GM23338 (cell line): Measurements from ENCODE around the gene PDGFC. TPM values are rescaled to one million over a fixed set of nuclear protein-coding genes. Genes with fewer than 3 reads are reported as not detected.

Experiments
- ATAC-seq: fragments of 200-7000 bp; cut with Tn5 transposase; 3 replicates; pipeline ENCODE4 v1.9.1; 2020
- DNase-seq: peaks from one replicate; pipeline ENCODE4 v3.0.0-alpha.2; 2015; ENCODE audit warnings: low spot score
- H2AFZ ChIP-seq: fragments of 200-600 bp; sonication (generic); 2 replicates; pipeline ENCODE4 v1.8.0; 2016; ENCODE audit warnings: antibody characterized with exemption, mild to moderate bottlenecking, moderate library complexity
- H3F3A ChIP-seq: fragments of 200-600 bp; sonication (generic); replicated peaks from 2 replicates; pipeline ENCODE4 v1.8.0; 2017; ENCODE audit warnings: antibody characterized with exemption, mixed run types, low read depth
- H3K27ac ChIP-seq: fragments of 200-600 bp; sonication (generic); 2 replicates; pipeline ENCODE4 v1.6.1; 2016; ENCODE audit warnings: low read depth
- H3K27me3 ChIP-seq: fragments of 200-600 bp; sonication (generic); 2 replicates; pipeline ENCODE4 v1.8.0; 2016; ENCODE audit warnings: mild to moderate bottlenecking, mixed run types, moderate library complexity; ENCODE audit not compliant: insufficient read depth
- H3K36me3 ChIP-seq: fragments of 200-600 bp; sonication (generic); 2 replicates; pipeline ENCODE4 v1.8.0; 2016; ENCODE audit warnings: mild to moderate bottlenecking; ENCODE audit not compliant: insufficient read depth
- H3K4me1 ChIP-seq: fragments of 200-600 bp; sonication (generic); 2 replicates; pipeline ENCODE4 v1.8.0; 2016; ENCODE audit warnings: mild to moderate bottlenecking, moderate library complexity; ENCODE audit not compliant: insufficient read depth
- H3K4me2 ChIP-seq: fragments of 200-600 bp; sonication (generic); 2 replicates; pipeline ENCODE4 v1.7.1; 2017; ENCODE audit warnings: mixed run types
- H3K4me3 ChIP-seq: fragments of 200-600 bp; sonication (generic); 2 replicates; pipeline ENCODE4 v1.6.1; 2016; ENCODE audit warnings: mixed run types
- H3K79me2 ChIP-seq: fragments of 200-600 bp; sonication (generic); replicated peaks from 2 replicates; pipeline ENCODE4 v1.8.0; 2017; ENCODE audit warnings: mild to moderate bottlenecking; ENCODE audit not compliant: insufficient read depth
- H3K9me2 ChIP-seq: fragments of 200-600 bp; sonication (generic); 2 replicates; pipeline ENCODE4 v1.8.0; 2017; ENCODE audit not compliant: insufficient read depth
- H4K20me1 ChIP-seq: fragments of 200-600 bp; sonication (generic); replicated peaks from 2 replicates; pipeline ENCODE4 v1.8.0; 2017; ENCODE audit warnings: mild to moderate bottlenecking; ENCODE audit not compliant: insufficient read depth
- H3K27ac Mint-ChIP-seq: 2 replicates; pipeline ENCODE4 v1.8.0; 2020; ENCODE audit warnings: inconsistent platforms, mild to moderate bottlenecking, moderate library complexity, mixed read lengths
- H3K27me3 Mint-ChIP-seq: 3 replicates; pipeline ENCODE4 v1.8.0; 2022; ENCODE audit warnings: low read depth, mild to moderate bottlenecking, moderate library complexity, mixed read lengths, inconsistent platforms; ENCODE audit not compliant: insufficient read depth, poor library complexity
- H3K36me3 Mint-ChIP-seq: 3 replicates; pipeline ENCODE4 v1.8.0; 2021; ENCODE audit warnings: low read depth, mild to moderate bottlenecking, inconsistent platforms, moderate library complexity, mixed read lengths
- H3K4me1 Mint-ChIP-seq: 3 replicates; pipeline ENCODE4 v1.8.0; 2020; ENCODE audit warnings: mild to moderate bottlenecking, inconsistent platforms, mixed read lengths
- H3K4me3 Mint-ChIP-seq: 3 replicates; pipeline ENCODE4 v1.8.0; 2021; ENCODE audit warnings: moderate library complexity, mild to moderate bottlenecking, inconsistent platforms, mixed read lengths
- H3K9me3 Mint-ChIP-seq: 3 replicates; pipeline ENCODE4 v1.8.0; 2020; ENCODE audit warnings: moderate library complexity, mild to moderate bottlenecking, inconsistent platforms, mixed read lengths
- EZH2 ChIP-seq: fragments of 200-600 bp; sonication (generic); IDR thresholded peaks from one replicate; pipeline ENCODE4 v1.8.0; 2017; ENCODE audit warnings: antibody characterized with exemption, mild to moderate bottlenecking, low read depth; ENCODE audit not compliant: unreplicated experiment
- JUNB ChIP-seq: IDR thresholded peaks from one replicate; pipeline ENCODE4 v1.6.1; 2016; ENCODE audit warnings: antibody characterized with exemption; ENCODE audit not compliant: unreplicated experiment
- NANOG ChIP-seq: IDR thresholded peaks from 2 replicates; pipeline ENCODE4 v1.6.1; 2016; ENCODE audit warnings: antibody characterized with exemption, borderline replicate concordance
- POLR2AphosphoS5 ChIP-seq: IDR thresholded peaks from 2 replicates; pipeline ENCODE4 v1.6.1; 2016; ENCODE audit warnings: antibody characterized with exemption, low read depth
- STAT1 ChIP-seq: IDR thresholded peaks from one replicate; pipeline ENCODE4 v1.6.1; 2016; ENCODE audit warnings: antibody characterized with exemption; ENCODE audit not compliant: unreplicated experiment
- ZNF114 ChIP-seq: fragments of 250-450 bp; sonication (Bioruptor Pico); IDR thresholded peaks from 2 replicates; pipeline ENCODE4 v1.5.0; 2020; ENCODE audit warnings: mild to moderate bottlenecking, moderate library complexity
- polyA plus RNA-seq: library from polyadenylated mRNA; unstranded; fragments of >200 nt; fragmentation: Nextera tagmentation; extraction: Ambion mirVana; gene quantifications from 2 replicates; pipeline ENCODE4 v1.2.1, GENCODE V29; 2016
- total RNA-seq: library from RNA; depleted of rRNA; stranded (reverse); fragments of >200 nt; shearing (Covaris generic); gene quantifications from 2 replicates; pipeline ENCODE4 v1.2.3, GENCODE V29; 2014
- TF ChIP-seq, protein P1 (sequence below), 2 experiments: fragments of 200-600 bp in 1 of 2; sonication (generic) in 1 of 2; conservative IDR thresholded peaks; 2 replicates each; pipeline versions ENCODE4 v1.5.1 to v1.6.1; 2016 to 2017; ENCODE audit warnings: antibody characterized with exemption in 2 of 2, low read depth in 2 of 2, mild to moderate bottlenecking in 2 of 2, moderate library complexity in 1 of 2
- TF ChIP-seq, protein P2 (sequence below): IDR thresholded peaks from 2 replicates; pipeline ENCODE4 v1.6.1; 2016; ENCODE audit warnings: antibody characterized with exemption
- TF ChIP-seq, protein P3 (sequence below): fragments of 250-450 bp; sonication (Bioruptor Pico); IDR thresholded peaks from 2 replicates; pipeline ENCODE4 v1.5.0; 2020; ENCODE audit warnings: mild to moderate bottlenecking, moderate library complexity
- TF ChIP-seq, protein P4 (sequence below): IDR thresholded peaks from one replicate; pipeline ENCODE4 v1.6.1; 2018; ENCODE audit warnings: antibody characterized with exemption; ENCODE audit not compliant: unreplicated experiment

PDGFC gene
- total and polyA plus RNA-seq, 2 experiments from 2014 or later = 1.3 to 3.4 TPM

DNA sequence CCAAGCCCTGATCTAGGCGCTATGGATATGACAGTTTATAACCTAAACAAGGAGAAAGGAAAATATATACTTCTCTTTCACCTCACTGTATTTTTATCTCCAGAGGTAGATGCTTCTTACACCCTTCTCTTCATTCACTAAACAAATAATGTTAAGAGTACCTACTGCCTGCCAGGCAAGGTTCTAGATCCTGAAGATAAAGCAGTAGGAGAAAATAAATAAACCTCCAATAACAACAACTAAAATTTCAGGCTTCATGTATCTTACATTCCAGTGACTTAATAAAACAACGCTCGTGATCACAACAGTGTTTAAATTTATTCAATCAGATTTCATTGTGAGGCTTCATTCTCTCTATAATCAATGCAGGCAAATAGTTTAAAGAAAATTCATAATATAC is 20.7 kb downstream of the PDGFC start:
- H3K4me1 Mint-ChIP-seq = peaks cover 11% of the 10 kb centered on the region; the same call in 2 of the 3 replicates
- no peak overlapping the region for H3K4me3 Mint-ChIP-seq
- Histone ChIP-seq H3K9me2 (no peaks in the 10 kb centered on the region), H3K4me3 (no peak overlapping the region), H3K27me3 (no peaks in the 10 kb centered on the region), H3F3A (no peaks in the 10 kb centered on the region), H3K27ac (no peak overlapping the region), H3K79me2 (no peaks in the 10 kb centered on the region), H2AFZ (no peak overlapping the region), H3K4me1 (peaks cover 9% of the 10 kb centered on the region; the same call in 1 of the 2 replicates), H3K4me2 (no peak overlapping the region), H3K36me3 (no peaks in the 10 kb centered on the region), H4K20me1 (no peaks in the 10 kb centered on the region)
- ATAC-seq (no peak), DNase-seq (no peak)
- H3K27ac Mint-ChIP-seq = no peak overlapping the region
- H3K9me3 Mint-ChIP-seq = no peaks in the 10 kb centered on the region
- H3K27me3 Mint-ChIP-seq = no peaks in the 10 kb centered on the region
- TF ChIP-seq ZNF114 (CRISPR knock-in tag) = no peak
- no peak for TF ChIP-seq NANOG
- no peaks in the 10 kb centered on the region for H3K36me3 Mint-ChIP-seq

DNA sequence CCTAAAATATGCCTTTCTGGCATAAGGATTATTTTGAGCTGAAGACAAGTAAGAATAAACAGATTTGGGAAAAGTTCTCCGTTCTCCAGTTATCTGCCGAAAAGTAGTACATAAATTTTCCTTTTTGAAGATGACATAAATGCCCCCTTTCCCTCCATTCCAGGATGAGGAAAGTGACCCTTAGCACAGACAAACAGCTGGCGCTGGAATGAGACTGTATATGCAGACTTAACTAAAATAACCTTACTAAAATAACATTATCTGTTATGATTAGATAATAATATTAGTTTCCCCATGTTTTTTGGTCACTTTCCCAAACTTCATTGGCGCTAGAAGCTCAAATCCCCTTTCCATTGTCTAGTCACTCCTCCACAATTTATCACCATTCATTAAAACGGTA is 21.5 kb downstream of the PDGFC start:
- H3K4me1 Mint-ChIP-seq = peaks cover 11% of the 10 kb centered on the region; the same call in 2 of the 3 replicates
- no peaks in the 10 kb centered on the region for H3K36me3 Mint-ChIP-seq
- Histone ChIP-seq H2AFZ (no peak overlapping the region), H3K27ac (no peak overlapping the region), H3K4me1 (peaks cover 9% of the 10 kb centered on the region; the same call in 1 of the 2 replicates), H3F3A (no peaks in the 10 kb centered on the region), H4K20me1 (no peaks in the 10 kb centered on the region), H3K27me3 (no peaks in the 10 kb centered on the region), H3K36me3 (no peaks in the 10 kb centered on the region), H3K79me2 (no peaks in the 10 kb centered on the region), H3K4me3 (no peak overlapping the region), H3K9me2 (no peaks in the 10 kb centered on the region), H3K4me2 (no peak overlapping the region)
- no peak for ATAC-seq
- no peaks in the 10 kb centered on the region for H3K27me3 Mint-ChIP-seq
- H3K27ac Mint-ChIP-seq = no peak overlapping the region
- H3K9me3 Mint-ChIP-seq = no peaks in the 10 kb centered on the region
- H3K4me3 Mint-ChIP-seq = no peak overlapping the region
- DNase-seq = no peak
- TF ChIP-seq, protein P1, sequence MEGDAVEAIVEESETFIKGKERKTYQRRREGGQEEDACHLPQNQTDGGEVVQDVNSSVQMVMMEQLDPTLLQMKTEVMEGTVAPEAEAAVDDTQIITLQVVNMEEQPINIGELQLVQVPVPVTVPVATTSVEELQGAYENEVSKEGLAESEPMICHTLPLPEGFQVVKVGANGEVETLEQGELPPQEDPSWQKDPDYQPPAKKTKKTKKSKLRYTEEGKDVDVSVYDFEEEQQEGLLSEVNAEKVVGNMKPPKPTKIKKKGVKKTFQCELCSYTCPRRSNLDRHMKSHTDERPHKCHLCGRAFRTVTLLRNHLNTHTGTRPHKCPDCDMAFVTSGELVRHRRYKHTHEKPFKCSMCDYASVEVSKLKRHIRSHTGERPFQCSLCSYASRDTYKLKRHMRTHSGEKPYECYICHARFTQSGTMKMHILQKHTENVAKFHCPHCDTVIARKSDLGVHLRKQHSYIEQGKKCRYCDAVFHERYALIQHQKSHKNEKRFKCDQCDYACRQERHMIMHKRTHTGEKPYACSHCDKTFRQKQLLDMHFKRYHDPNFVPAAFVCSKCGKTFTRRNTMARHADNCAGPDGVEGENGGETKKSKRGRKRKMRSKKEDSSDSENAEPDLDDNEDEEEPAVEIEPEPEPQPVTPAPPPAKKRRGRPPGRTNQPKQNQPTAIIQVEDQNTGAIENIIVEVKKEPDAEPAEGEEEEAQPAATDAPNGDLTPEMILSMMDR (conservative IDR thresholded peaks at IDR 0.05; ENCODE audit: low read depth in 2 of 2) = no peak
- TF ChIP-seq, protein P2, sequence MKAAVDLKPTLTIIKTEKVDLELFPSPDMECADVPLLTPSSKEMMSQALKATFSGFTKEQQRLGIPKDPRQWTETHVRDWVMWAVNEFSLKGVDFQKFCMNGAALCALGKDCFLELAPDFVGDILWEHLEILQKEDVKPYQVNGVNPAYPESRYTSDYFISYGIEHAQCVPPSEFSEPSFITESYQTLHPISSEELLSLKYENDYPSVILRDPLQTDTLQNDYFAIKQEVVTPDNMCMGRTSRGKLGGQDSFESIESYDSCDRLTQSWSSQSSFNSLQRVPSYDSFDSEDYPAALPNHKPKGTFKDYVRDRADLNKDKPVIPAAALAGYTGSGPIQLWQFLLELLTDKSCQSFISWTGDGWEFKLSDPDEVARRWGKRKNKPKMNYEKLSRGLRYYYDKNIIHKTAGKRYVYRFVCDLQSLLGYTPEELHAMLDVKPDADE = no peak
- TF ChIP-seq JUNB (no peak), POLR2AphosphoS5 (no peak), STAT1 (no peak), EZH2 (no peak)
- TF ChIP-seq, protein P3, sequence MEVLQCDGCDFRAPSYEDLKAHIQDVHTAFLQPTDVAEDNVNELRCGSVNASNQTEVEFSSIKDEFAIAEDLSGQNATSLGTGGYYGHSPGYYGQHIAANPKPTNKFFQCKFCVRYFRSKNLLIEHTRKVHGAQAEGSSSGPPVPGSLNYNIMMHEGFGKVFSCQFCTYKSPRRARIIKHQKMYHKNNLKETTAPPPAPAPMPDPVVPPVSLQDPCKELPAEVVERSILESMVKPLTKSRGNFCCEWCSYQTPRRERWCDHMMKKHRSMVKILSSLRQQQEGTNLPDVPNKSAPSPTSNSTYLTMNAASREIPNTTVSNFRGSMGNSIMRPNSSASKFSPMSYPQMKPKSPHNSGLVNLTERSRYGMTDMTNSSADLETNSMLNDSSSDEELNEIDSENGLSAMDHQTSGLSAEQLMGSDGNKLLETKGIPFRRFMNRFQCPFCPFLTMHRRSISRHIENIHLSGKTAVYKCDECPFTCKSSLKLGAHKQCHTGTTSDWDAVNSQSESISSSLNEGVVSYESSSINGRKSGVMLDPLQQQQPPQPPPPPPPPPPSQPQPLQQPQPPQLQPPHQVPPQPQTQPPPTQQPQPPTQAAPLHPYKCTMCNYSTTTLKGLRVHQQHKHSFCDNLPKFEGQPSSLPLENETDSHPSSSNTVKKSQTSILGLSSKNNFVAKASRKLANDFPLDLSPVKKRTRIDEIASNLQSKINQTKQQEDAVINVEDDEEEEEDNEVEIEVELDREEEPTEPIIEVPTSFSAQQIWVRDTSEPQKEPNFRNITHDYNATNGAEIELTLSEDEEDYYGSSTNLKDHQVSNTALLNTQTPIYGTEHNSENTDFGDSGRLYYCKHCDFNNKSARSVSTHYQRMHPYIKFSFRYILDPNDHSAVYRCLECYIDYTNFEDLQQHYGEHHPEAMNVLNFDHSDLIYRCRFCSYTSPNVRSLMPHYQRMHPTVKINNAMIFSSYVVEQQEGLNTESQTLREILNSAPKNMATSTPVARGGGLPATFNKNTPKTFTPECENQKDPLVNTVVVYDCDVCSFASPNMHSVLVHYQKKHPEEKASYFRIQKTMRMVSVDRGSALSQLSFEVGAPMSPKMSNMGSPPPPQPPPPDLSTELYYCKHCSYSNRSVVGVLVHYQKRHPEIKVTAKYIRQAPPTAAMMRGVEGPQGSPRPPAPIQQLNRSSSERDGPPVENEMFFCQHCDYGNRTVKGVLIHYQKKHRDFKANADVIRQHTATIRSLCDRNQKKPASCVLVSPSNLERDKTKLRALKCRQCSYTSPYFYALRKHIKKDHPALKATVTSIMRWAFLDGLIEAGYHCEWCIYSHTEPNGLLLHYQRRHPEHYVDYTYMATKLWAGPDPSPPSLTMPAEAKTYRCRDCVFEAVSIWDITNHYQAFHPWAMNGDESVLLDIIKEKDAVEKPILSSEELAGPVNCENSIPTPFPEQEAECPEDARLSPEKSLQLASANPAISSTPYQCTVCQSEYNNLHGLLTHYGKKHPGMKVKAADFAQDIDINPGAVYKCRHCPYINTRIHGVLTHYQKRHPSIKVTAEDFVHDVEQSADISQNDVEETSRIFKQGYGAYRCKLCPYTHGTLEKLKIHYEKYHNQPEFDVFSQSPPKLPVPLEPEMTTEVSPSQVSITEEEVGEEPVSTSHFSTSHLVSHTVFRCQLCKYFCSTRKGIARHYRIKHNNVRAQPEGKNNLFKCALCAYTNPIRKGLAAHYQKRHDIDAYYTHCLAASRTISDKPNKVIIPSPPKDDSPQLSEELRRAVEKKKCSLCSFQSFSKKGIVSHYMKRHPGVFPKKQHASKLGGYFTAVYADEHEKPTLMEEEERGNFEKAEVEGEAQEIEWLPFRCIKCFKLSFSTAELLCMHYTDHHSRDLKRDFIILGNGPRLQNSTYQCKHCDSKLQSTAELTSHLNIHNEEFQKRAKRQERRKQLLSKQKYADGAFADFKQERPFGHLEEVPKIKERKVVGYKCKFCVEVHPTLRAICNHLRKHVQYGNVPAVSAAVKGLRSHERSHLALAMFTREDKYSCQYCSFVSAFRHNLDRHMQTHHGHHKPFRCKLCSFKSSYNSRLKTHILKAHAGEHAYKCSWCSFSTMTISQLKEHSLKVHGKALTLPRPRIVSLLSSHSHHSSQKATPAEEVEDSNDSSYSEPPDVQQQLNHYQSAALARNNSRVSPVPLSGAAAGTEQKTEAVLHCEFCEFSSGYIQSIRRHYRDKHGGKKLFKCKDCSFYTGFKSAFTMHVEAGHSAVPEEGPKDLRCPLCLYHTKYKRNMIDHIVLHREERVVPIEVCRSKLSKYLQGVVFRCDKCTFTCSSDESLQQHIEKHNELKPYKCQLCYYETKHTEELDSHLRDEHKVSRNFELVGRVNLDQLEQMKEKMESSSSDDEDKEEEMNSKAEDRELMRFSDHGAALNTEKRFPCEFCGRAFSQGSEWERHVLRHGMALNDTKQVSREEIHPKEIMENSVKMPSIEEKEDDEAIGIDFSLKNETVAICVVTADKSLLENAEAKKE (CRISPR knock-in tag) = no peak
- TF ChIP-seq, protein P4, sequence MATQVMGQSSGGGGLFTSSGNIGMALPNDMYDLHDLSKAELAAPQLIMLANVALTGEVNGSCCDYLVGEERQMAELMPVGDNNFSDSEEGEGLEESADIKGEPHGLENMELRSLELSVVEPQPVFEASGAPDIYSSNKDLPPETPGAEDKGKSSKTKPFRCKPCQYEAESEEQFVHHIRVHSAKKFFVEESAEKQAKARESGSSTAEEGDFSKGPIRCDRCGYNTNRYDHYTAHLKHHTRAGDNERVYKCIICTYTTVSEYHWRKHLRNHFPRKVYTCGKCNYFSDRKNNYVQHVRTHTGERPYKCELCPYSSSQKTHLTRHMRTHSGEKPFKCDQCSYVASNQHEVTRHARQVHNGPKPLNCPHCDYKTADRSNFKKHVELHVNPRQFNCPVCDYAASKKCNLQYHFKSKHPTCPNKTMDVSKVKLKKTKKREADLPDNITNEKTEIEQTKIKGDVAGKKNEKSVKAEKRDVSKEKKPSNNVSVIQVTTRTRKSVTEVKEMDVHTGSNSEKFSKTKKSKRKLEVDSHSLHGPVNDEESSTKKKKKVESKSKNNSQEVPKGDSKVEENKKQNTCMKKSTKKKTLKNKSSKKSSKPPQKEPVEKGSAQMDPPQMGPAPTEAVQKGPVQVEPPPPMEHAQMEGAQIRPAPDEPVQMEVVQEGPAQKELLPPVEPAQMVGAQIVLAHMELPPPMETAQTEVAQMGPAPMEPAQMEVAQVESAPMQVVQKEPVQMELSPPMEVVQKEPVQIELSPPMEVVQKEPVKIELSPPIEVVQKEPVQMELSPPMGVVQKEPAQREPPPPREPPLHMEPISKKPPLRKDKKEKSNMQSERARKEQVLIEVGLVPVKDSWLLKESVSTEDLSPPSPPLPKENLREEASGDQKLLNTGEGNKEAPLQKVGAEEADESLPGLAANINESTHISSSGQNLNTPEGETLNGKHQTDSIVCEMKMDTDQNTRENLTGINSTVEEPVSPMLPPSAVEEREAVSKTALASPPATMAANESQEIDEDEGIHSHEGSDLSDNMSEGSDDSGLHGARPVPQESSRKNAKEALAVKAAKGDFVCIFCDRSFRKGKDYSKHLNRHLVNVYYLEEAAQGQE = no peak
